ENCODE data around the gene B3GALNT2.
A peak's percentile ranks its signal among the peaks of the same experiment; 100 is the strongest.

B3GALNT2 gene

GRCh38 chr1:235502601-235503402 is 1.4 kb downstream of the B3GALNT2 start:
- TF ChIP-seq CTCF (IDR thresholded peaks at IDR 0.05; ENCODE audit: extremely low read depth, missing control alignments), result no peak
- DNase-seq (ENCODE audit: low spot score), result peak; percentile 22

DNA sequence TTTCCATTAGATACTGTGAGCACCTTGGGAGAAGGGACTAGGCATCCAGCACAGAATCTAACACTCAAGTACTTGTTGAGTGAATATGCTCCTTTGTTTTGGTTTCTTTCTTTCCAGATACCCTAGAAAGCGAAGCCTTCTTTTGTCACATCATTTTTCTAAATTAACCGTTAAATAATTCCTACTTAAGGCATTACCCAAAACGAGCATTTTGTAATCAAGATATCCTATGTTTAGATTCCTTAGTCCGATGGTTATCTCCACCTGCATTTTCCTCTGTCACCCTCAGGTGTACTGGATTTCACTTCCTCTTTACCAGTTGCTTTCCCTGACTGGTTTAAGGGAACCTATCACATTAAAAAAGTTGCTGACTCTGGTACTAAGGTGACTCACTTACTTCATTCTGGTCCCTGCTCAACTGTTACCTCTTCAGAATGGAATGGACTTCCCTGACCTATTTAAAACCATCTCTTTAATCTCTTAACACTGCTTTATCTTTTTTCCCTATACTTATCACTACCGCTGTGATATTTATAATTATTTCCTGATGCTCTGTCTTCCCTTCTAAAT is 3.2 kb downstream of the B3GALNT2 start:
- no peak for TF ChIP-seq CTCF (IDR thresholded peaks at IDR 0.05; ENCODE audit: extremely low read depth, missing control alignments)
- no peak for DNase-seq (ENCODE audit: low spot score)

- no peak for TF ChIP-seq CTCF (IDR thresholded peaks at IDR 0.05; ENCODE audit: extremely low read depth, missing control alignments)
- no peak for DNase-seq (ENCODE audit: low spot score)
Measured at GRCh38 chr1:235495551-235495950, 8.7 kb downstream of the B3GALNT2 start.

DNA sequence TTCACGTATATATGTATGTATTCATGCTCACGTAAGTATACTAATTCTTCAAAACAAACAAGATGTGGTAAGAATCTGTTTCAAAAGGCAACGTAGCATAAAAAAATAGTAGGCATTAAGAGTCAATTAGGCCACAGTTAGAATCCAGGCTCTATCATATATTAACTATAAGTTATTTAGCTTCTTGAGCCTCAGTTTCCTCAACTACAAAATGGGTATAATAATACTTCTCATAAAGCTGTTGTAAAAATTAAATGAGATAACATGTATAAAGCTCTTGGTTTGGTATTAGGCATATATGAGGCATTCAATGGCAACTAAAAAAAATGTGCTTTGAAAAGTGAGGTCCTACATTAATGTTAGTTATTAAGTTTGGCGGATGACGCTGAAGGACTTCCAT is 9.2 kb downstream of the B3GALNT2 start:
- DNase-seq (ENCODE audit: low spot score), result no peak
- TF ChIP-seq CTCF (IDR thresholded peaks at IDR 0.05; ENCODE audit: extremely low read depth, missing control alignments), result no peak

DNA sequence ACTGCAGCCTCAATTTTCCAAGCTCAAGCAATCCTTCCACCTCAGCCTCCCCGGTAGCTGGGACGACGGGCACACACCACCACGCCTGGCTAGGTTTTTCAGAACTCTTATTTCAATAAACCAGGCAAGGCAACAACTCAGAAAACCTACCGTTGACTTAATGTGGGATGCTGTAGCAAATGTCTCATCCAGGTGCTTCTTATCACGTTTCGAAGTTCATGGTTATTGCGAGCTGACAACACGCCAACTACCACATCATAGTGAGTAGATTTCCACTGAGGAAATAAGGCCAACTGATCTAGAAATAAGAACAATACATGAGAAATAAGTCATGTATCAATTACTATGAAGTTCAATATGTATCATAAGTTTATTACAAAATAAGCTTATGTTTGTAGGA is 9.7 kb downstream of the B3GALNT2 start:
- no peak for TF ChIP-seq CTCF (IDR thresholded peaks at IDR 0.05; ENCODE audit: extremely low read depth, missing control alignments)
- no peak for DNase-seq (ENCODE audit: low spot score)

GRCh38 chr1:235491644-235492043 is 12.6 kb downstream of the B3GALNT2 start:
- no peak for DNase-seq (ENCODE audit: low spot score)
- TF ChIP-seq CTCF (IDR thresholded peaks at IDR 0.05; ENCODE audit: extremely low read depth, missing control alignments), result no peak

DNA sequence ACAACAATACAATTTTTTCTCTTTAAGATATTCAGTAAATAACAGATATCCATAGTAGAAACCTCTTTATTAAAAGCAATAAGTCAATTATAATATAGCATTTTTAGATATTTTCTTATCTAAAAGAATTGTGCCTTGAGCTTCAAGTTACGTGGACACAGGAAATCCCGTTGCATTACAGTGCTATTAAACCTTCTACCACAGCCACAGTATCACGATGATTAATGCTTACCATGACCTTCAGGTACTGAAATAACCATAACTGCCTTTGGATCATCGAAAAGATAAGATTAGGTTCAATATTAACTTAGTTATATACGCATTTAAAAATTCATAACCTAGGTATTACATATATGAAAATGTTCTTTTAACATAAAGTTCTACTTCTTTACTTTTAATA is 17.9 kb downstream of the B3GALNT2 start:
- no peak for TF ChIP-seq CTCF (IDR thresholded peaks at IDR 0.05; ENCODE audit: extremely low read depth, missing control alignments)
- DNase-seq (ENCODE audit: low spot score), result no peak
